ENCODE results near the gene CCDC171. TPM values are rescaled to one million over a fixed set of nuclear protein-coding genes. Genes with fewer than 3 reads are reported as not detected.

The CCDC171 gene
- total RNA-seq, 1 experiment from 2014 or later: 2.8 TPM

- TF ChIP-seq AFF4 (CRISPR knock-in tag; IDR thresholded peaks at IDR 0.05; ENCODE audit: borderline replicate concordance): no peak
- TF ChIP-seq, protein P1, sequence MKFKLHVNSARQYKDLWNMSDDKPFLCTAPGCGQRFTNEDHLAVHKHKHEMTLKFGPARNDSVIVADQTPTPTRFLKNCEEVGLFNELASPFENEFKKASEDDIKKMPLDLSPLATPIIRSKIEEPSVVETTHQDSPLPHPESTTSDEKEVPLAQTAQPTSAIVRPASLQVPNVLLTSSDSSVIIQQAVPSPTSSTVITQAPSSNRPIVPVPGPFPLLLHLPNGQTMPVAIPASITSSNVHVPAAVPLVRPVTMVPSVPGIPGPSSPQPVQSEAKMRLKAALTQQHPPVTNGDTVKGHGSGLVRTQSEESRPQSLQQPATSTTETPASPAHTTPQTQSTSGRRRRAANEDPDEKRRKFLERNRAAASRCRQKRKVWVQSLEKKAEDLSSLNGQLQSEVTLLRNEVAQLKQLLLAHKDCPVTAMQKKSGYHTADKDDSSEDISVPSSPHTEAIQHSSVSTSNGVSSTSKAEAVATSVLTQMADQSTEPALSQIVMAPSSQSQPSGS (CRISPR knock-in tag; IDR thresholded peaks at IDR 0.05; ENCODE audit: borderline replicate concordance, low read depth): no peak
- no peak for TF ChIP-seq SP1 (CRISPR knock-in tag; conservative IDR thresholded peaks at IDR 0.05)
- TF ChIP-seq, protein P2, sequence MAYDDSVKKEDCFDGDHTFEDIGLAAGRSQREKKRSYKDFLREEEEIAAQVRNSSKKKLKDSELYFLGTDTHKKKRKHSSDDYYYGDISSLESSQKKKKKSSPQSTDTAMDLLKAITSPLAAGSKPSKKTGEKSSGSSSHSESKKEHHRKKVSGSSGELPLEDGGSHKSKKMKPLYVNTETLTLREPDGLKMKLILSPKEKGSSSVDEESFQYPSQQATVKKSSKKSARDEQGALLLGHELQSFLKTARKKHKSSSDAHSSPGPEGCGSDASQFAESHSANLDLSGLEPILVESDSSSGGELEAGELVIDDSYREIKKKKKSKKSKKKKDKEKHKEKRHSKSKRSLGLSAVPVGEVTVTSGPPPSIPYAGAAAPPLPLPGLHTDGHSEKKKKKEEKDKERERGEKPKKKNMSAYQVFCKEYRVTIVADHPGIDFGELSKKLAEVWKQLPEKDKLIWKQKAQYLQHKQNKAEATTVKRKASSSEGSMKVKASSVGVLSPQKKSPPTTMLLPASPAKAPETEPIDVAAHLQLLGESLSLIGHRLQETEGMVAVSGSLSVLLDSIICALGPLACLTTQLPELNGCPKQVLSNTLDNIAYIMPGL (CRISPR knock-in tag; IDR thresholded peaks at IDR 0.05): no peak
- TF ChIP-seq ATF3 (CRISPR knock-in tag; conservative IDR thresholded peaks at IDR 0.05): no peak
These were observed 329.5 kb downstream of the CCDC171 start (continued) for GRCh38 chr9:15882328-15882727.

DNA sequence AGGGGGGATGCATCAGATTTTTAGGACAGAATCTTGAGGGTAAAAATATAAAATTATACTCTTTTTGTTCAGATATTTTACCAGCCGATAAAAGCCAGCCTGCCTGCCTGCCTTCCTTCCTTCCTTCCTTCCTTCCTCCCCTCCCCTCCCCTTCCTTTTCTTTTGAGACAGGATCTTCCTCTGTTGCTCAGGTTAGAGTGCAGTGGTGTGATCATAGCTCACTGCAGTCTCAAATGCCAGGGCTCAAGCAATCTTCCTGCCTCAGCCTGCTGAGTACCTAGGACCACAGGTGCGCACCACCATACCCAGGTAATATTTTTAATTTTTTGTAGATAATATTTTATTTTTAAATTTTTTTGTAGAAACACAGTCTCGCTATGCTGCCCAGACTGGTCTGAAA is 330.0 kb downstream of the CCDC171 start:
- Mint-ChIP-seq H3K36me3 (no peaks in the 10 kb centered on the region), H3K4me3 (no peak overlapping the region), H3K27ac (no peak overlapping the region), H3K4me1 (peaks cover 9% of the 10 kb centered on the region), H3K9me3 (no peaks in the 10 kb centered on the region), H3K27me3 (ENCODE audit: low read depth) (no peaks in the 10 kb centered on the region)
- ATAC-seq: no peak
- POLR2A ChIA-PET: interaction anchor here (0.6 kb wide), 1 partner anchor 71 kb away, joined by 6 read pairs; no protein-coding TSS in a partner anchor
- no peak for DNase-seq (ENCODE audit: low spot score)
- TF ChIP-seq OVOL2 (CRISPR knock-in tag; IDR thresholded peaks at IDR 0.05; ENCODE audit: borderline replicate concordance) (no peak), HMGA2 (CRISPR knock-in tag; IDR thresholded peaks at IDR 0.05) (no peak), RELA (CRISPR knock-in tag; IDR thresholded peaks at IDR 0.05; ENCODE audit: borderline replicate concordance) (no peak)
- TF ChIP-seq, protein P3, sequence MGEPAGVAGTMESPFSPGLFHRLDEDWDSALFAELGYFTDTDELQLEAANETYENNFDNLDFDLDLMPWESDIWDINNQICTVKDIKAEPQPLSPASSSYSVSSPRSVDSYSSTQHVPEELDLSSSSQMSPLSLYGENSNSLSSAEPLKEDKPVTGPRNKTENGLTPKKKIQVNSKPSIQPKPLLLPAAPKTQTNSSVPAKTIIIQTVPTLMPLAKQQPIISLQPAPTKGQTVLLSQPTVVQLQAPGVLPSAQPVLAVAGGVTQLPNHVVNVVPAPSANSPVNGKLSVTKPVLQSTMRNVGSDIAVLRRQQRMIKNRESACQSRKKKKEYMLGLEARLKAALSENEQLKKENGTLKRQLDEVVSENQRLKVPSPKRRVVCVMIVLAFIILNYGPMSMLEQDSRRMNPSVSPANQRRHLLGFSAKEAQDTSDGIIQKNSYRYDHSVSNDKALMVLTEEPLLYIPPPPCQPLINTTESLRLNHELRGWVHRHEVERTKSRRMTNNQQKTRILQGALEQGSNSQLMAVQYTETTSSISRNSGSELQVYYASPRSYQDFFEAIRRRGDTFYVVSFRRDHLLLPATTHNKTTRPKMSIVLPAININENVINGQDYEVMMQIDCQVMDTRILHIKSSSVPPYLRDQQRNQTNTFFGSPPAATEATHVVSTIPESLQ (CRISPR knock-in tag; IDR thresholded peaks at IDR 0.05): no peak
- CTCF ChIA-PET: no interaction called here

- no peak for TF ChIP-seq GABPB1 (CRISPR knock-in tag; IDR thresholded peaks at IDR 0.05)
- TF ChIP-seq, protein P4, sequence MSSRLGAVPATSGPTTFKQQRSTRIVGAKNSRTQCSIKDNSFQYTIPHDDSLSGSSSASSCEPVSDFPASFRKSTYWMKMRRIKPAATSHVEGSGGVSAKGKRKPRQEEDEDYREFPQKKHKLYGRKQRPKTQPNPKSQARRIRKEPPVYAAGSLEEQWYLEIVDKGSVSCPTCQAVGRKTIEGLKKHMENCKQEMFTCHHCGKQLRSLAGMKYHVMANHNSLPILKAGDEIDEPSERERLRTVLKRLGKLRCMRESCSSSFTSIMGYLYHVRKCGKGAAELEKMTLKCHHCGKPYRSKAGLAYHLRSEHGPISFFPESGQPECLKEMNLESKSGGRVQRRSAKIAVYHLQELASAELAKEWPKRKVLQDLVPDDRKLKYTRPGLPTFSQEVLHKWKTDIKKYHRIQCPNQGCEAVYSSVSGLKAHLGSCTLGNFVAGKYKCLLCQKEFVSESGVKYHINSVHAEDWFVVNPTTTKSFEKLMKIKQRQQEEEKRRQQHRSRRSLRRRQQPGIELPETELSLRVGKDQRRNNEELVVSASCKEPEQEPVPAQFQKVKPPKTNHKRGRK (CRISPR knock-in tag; IDR thresholded peaks at IDR 0.05; ENCODE audit: borderline replicate concordance): no peak
- no peak for TF ChIP-seq ZNF425 (CRISPR knock-in tag; conservative IDR thresholded peaks at IDR 0.05)
- TF ChIP-seq FOXP1 (CRISPR knock-in tag; IDR thresholded peaks at IDR 0.05; ENCODE audit: borderline replicate concordance): no peak
- TF ChIP-seq NR3C1 (CRISPR knock-in tag; conservative IDR thresholded peaks at IDR 0.05; ENCODE audit: low read depth): no peak
- no peak for TF ChIP-seq KAT7 (CRISPR knock-in tag; IDR thresholded peaks at IDR 0.05; ENCODE audit: borderline replicate concordance)
These were observed 332.6 kb downstream of the CCDC171 start for GRCh38 chr9:15885464-15885863.

More at GRCh38 chr9:15885464-15885863, 332.6 kb downstream of the CCDC171 start:
- no peak for ATAC-seq
- Mint-ChIP-seq H3K9me3 (no peaks in the 10 kb centered on the region), H3K27ac (no peak overlapping the region), H3K36me3 (no peaks in the 10 kb centered on the region), H3K4me1 (peaks cover 9% of the 10 kb centered on the region), H3K27me3 (ENCODE audit: low read depth) (no peaks in the 10 kb centered on the region), H3K4me3 (no peak overlapping the region)
- CTCF ChIA-PET: no interaction called here
- POLR2A ChIA-PET: no interaction called here
- DNase-seq (ENCODE audit: low spot score): no peak
